Stimulated activated CD8-positive, alpha-beta memory T cell treated with anti-CD3 and anti-CD28 coated beads, Interleukin-15, amount 100 ng/mL, for 4 hours (primary cell): Measurements from ENCODE around the gene ATXN7L3B.
"Not testable (repeated sequence)": the region's sequence is repeated elsewhere in the genome, so short reads cannot be mapped to it uniquely, and the experiment has no call there.

Experiments used
- DNase-seq, 2 donors: peaks; one replicate each; pipeline ENCODE4 v3.0.0-alpha.2; 2020; ENCODE audit warnings: low read depth in 2 of 2

ATXN7L3B gene

GRCh38 chr12:74537707-74538385 is at the start of gene ATXN7L3B:
TSS of gene ATXN7L3B (plus strand) at chr12:74537835. CDS start at chr12:74538113, 278 bp downstream.
- peak; percentile 90 for DNase-seq

- no peak for DNase-seq
Observed at GRCh38 chr12:74488134-74488533, 49.5 kb upstream of the ATXN7L3B start.

DNA sequence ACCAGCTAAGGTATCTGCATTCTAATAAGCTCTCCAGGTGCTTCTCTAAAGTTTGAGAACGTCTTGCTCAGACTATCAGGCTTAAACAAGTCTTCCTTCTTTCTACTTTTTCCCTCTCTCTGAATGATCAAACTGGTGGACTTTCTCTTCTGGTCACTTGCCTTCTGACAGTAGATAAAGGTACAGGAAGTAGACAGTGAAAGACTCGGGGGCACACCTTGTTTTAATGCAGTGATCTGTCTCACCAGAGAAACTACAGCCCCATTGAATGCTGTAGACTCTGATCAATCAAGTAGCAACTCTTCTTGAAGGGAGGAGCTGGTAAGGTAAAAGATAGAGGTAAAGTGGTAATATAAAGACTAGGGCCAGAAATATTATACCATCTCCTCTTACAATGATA is 48.1 kb upstream of the ATXN7L3B start:
- no peak for DNase-seq

DNA sequence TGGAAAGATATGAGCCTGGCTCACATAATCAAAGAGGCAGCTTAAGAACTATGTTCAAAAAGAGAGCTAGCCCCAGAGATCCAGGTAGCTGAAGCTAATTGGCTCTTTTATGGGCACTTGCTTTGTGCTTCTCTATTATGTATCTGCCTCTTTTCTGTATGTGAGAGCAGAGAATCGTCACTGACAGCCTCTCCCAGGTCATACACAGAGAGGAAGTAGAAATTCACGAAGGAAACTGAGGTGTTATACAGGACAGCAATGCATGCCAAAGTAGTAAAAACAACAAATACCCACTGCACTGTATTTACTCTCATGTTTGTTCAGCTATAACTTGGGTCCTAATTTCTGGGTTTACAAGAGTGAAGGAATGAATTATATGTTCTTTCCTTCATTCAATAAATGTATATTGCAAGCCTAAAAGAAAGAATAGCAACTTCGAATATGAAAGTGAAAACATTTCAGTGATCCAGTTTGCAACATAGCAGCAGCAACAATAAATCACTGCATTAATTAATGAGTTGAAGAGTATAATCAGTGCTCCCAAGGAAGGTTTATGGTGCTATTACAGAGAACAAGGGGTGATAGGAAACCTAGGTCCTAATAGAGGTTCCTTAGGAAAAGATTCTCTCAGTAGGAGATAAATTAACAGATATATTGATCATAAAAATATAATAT is 47.1 kb upstream of the ATXN7L3B start:
- no peak for DNase-seq

DNA sequence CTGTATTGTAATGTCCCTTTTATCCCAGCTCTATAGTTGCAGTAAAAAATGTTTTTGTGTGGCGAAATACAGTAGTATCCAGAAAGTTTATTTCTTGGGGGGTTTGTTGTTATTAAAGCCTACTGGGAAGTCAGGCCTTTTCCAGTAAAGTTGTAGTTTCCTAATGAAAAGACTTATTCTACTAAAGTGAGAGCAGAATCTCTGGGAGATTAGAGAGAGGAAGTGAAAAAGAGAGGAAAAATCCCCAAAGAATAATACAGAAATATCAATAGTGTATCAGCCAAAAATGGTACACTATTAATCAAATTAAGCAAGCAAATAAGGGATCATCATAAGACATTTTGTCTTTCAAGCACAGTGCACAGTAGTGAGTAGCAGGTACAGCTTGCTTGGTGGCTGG is 46.3 kb upstream of the ATXN7L3B start:
- DNase-seq: no peak

- no peak for DNase-seq
Observed at GRCh38 chr12:74499192-74499591, 38.4 kb upstream of the ATXN7L3B start.

DNA sequence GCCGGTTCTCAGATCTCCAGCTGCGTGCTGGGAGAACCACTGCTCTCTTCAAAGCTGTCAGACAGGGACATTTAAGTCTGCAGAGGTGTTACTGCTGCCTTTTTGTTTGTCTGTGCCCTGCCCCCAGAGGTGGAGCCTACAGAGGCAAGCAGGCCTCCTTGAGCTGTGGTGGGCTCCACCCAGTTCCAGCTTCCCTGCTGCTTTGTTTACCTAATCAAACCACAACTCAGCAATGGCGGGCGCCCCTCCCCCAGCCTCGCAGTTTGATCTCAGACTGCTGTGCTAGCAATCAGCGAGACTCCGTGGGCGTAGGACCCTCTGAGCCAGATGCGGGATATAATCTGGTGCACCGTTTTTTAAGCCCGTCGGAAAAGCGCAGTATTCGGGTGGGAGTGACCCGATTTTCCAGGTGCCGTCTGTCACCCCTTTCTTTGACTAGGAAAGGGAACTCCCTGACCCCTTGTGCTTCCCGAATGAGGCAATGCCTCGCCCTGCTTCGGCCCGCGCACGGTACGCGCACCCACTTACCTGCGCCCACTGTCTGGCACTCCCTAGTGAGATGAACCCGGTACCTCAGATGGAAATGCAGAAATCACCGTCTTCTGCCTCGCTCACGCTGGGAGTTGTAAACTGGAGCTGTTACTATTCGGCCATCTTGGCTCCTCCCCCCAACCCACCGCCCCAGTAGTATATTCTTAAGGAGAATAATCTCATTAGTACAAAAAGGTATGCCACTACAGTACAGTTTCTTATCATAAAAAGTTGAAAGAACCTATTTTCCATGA is 28.6 kb upstream of the ATXN7L3B start:
- DNase-seq: not testable (repeated sequence)

- no peak for DNase-seq
Observed at GRCh38 chr12:74509886-74510285, 27.7 kb upstream of the ATXN7L3B start.

GRCh38 chr12:74514098-74514872 is 23.4 kb upstream of the ATXN7L3B start:
- DNase-seq: no peak

DNA sequence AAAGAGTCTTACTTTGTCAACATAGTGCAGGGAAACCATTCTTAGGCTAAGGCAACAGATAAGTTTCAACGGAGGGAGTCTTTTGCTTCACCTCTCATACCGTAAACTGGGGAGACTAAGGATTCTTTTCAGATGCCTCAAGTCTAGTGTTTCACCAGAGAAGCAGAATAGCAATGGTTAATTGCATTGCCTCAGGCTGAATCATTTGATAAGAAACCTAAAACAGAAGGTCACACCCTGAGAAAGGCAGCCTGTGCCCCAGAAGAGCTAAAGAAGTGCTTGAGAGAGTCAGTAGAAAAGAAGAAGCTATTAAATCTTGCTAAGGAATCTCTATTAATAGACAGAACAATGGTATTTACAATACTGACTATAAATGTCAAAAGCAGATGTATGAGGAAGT is 21.8 kb upstream of the ATXN7L3B start:
- DNase-seq: no peak

- DNase-seq: no peak
Observed at GRCh38 chr12:74526535-74526934, 11.1 kb upstream of the ATXN7L3B start.

DNA sequence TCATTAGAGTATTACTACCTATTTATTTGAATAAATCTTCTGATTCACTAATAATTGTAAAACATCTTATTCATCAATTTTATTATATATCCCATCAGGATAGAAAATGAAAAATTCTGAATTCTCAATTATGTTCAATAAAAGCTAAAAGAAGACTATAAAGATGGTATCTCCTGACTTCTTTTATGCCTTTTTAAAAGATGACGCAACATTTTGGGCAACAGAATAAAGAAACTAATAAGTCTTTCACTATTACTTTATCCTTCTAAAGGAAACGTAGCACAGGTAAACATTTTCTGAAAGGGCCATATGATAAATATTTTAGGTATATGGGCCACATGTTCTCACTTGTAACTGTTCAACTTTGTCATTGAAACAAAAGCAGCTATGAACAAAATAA is 10.1 kb upstream of the ATXN7L3B start:
- DNase-seq: no peak

DNA sequence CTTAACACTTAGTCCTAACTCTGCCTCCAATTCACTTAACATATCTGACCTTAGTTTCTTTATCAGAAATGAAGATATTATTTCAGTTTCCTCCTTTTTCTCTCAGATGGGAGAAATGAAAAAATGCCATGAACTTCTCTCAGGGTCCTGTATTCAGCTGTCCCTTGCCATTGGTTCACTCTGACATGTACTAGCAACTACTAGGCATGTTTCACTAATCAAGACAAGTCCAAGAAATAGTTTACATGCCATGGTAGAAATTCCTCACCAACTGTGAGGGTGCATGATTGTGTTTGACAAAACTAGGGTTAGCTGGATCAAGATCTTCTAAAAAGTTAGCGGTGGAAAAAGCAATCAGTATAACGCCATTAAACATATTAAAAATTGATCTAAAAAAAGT is 7.0 kb upstream of the ATXN7L3B start:
- no peak for DNase-seq

DNA sequence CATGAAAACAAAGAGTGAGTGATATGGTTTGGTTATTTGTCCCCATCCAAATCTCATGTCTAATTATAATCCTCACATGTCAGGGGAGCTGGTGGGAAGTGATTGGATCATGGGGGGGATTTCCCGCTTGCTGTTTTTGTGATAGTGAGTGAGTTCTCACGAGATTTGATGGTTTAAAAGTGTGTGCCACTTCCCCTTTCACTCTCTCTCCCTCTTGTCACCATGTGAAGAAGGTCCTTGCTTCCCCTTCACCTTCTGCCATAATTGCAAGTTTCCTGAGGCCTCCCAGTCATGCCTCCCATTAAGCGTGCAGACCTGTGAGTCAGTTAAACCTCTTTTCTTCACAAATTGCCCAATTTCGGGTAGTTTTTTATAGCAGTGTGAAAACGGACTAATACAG is 2.1 kb upstream of the ATXN7L3B start:
- DNase-seq: no peak

DNA sequence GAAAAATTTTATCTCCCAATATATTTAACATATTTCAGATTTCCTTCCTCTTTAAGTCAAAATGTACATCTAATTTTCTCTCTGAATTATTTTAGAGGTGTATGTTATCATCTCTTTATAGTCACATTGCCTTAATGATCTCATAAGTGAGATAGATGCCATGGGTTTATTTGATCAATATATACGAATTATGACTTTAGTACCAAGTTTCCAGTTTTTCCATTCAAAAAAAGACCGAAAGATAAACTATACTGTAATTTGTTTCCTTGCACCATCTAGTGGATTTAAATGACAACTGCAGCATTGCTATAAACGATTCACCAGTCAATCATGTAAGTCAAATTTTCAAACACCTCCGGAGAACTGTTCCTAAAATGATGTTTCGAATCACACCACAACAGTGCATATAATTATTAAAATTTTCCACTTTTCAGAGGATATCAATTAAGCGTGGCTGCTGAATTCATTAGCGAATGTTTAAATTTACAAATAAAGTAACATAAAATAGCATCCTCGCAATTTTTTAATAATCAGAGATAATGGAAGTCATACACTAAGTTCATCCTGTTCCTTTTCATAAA is 419 bp upstream of the ATXN7L3B start:
- no peak for DNase-seq

- no peak for DNase-seq
Observed at GRCh38 chr12:74538491-74539258, 1.0 kb downstream of the ATXN7L3B start.

GRCh38 chr12:74539261-74539660 is 1.6 kb downstream of the ATXN7L3B start:
- DNase-seq: no peak

DNA sequence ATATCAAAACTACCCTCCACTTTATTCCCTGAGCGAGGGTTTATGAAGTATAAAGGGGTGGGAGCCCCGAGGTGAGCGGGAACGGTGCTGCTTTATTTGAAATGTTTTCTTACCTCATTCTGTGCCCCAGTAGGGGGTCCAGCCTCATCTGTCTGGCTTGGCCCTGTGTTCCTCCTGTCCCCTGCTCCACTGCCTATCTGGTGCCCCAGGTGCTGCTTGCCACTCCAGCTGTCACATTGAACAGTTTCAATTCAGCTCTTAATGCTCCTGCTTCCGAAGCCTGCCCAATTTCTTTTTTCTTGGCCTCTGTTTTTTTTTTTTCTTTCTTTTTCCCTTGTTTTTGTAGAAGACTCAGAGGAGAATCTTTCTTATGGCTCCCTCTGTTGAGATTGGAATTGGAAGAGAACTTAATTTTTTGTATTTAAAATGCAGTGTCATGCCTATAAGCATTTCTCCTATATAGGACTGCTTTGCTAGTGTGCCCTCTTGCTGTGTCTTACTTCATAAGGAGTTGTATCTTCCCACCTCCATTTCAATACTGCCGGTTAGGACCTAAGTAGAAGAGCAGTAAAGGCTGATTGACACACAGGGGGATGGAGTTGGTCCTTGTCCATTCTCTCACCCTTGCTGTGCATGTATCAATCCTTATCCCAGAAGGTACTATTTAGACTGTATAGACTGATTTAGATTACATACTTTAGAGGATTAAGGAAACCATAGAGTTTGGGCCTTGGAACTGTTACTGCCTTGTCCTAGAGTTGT is 2.3 kb downstream of the ATXN7L3B start:
- no peak for DNase-seq

GRCh38 chr12:74541074-74541473 is 3.4 kb downstream of the ATXN7L3B start:
- DNase-seq: no peak

DNA sequence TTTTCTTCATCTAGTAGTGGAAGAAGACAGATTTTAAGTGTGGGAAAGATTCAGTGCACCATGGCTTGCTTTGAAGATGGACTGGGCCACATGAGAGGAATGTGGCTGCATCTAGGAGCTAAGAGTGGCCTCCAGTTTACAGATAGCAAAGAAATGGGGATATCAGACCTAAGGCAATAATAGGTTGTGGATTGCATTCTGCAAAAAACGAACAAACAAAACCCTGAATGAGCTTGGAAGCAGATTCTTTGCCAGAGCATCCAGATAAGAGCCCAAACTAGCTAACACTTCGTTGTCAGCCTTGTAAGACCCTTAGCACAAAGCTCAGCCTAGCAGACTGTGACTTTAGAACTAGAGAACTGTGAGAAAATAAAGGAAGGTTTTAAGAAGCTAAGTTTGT is 9.6 kb downstream of the ATXN7L3B start:
- DNase-seq: no peak
